SU-DHL-6 (cell line): Measurements from ENCODE around the gene ESM1.
A peak's percentile ranks its signal among the peaks of the same experiment; 100 is the strongest.

Experiments used
- H2AFZ ChIP-seq: fragments of 200-600 bp; sonication (generic); 2 replicates; pipeline ENCODE4 v1.6.1; 2014; ENCODE audit warnings: low read depth, mild to moderate bottlenecking, moderate library complexity, mixed read lengths, antibody characterized with exemption, low read length; ENCODE audit not compliant: severe bottlenecking
- H3F3A ChIP-seq: fragments of 200-600 bp; shearing (Covaris generic); 2 replicates; pipeline ENCODE4 v1.6.0; 2016; ENCODE audit warnings: antibody characterized with exemption, mild to moderate bottlenecking; ENCODE audit not compliant: insufficient read depth
- H3K27ac ChIP-seq: fragments of 200-600 bp; sonication (generic); 2 replicates; pipeline ENCODE4 v1.5.1; 2016; ENCODE audit warnings: low read depth, mild to moderate bottlenecking, low read length, moderate library complexity, mixed read lengths
- H3K27me3 ChIP-seq: fragments of 200-600 bp; sonication (generic), shearing (Covaris generic); 2 replicates; pipeline ENCODE4 v1.6.0; 2014; ENCODE audit warnings: mild to moderate bottlenecking, low read length
- H3K36me3 ChIP-seq: fragments of 200-600 bp; sonication (generic); 2 replicates; pipeline ENCODE4 v1.6.1; 2014; ENCODE audit warnings: mild to moderate bottlenecking, low read length, mixed read lengths
- H3K4me2 ChIP-seq: fragments of 300-600, 200-600 bp; shearing (Covaris generic), sonication (generic); 2 replicates; pipeline ENCODE4 v1.6.0; 2014; ENCODE audit warnings: low read length, low read depth, mild to moderate bottlenecking; ENCODE audit not compliant: poor library complexity, severe bottlenecking
- H3K4me3 ChIP-seq: fragments of 200-600 bp; sonication (generic); 2 replicates; pipeline ENCODE4 v1.5.1; 2014; ENCODE audit warnings: antibody characterized with exemption, low read length, mild to moderate bottlenecking, mixed read lengths; ENCODE audit not compliant: insufficient read depth, poor library complexity, severe bottlenecking
- H3K79me2 ChIP-seq: fragments of 200-600 bp; sonication (generic); 2 replicates; pipeline ENCODE4 v1.6.1; 2014; ENCODE audit warnings: mild to moderate bottlenecking, low read length, moderate library complexity; ENCODE audit not compliant: insufficient read depth
- H3K9ac ChIP-seq: fragments of 200-600 bp; sonication (generic); 2 replicates; pipeline ENCODE4 v1.7.0; 2014; ENCODE audit warnings: mild to moderate bottlenecking, low read length
- H3K9me2 ChIP-seq: fragments of 200-600 bp; sonication (generic); replicated peaks from 2 replicates; pipeline ENCODE4 v1.6.1; 2014; ENCODE audit warnings: low read length; ENCODE audit not compliant: insufficient read depth
- H3K9me3 ChIP-seq: fragments of 200-600 bp; sonication (generic); 2 replicates; pipeline ENCODE4 v1.6.1; 2014; ENCODE audit warnings: low read length, mixed read lengths; ENCODE audit not compliant: insufficient read depth
- H4K20me1 ChIP-seq: fragments of 200-600 bp; sonication (generic); 2 replicates; pipeline ENCODE4 v1.6.1; 2014; ENCODE audit warnings: low read depth, mild to moderate bottlenecking, antibody characterized with exemption, low read length, moderate library complexity, mixed read lengths
- EZH2phosphoT487 ChIP-seq: fragments of 200-600 bp; sonication (generic), shearing (Covaris generic); conservative IDR thresholded peaks from 2 replicates; pipeline ENCODE4 v1.6.1; 2018; ENCODE audit warnings: mild to moderate bottlenecking, antibody characterized with exemption, low read length, moderate library complexity, mixed read lengths
- TF ChIP-seq, protein P1 (sequence below): fragments of 200-600 bp; sonication (generic); IDR thresholded peaks from one replicate; pipeline ENCODE4 v1.5.1; 2017; ENCODE audit warnings: antibody characterized with exemption, mild to moderate bottlenecking, low read length, moderate library complexity; ENCODE audit not compliant: insufficient read depth, poor library complexity, severe bottlenecking

Gene ESM1

DNA sequence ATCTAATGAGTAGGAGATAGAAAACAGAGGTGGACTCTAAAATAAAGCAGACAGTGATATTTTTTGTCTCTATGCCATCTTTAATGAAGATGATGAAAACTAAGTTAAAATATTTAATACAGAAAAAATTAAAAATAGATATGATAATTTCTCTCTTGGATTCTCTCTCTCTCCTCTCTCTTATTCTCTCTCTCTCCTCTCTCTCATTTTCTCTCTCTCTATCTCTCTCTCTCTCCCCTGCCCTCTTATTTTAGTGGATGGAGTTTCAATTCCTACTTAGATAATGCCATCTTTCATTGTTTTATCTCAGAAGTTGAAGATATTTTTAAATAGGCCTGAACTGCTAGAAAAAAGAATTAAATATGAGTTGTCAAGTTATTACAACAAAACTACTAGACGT lies 38.2 kb downstream of the ESM1 start:
- Histone ChIP-seq H3K4me3 (no peak overlapping the region), H3K9me2 (no peaks in the 10 kb centered on the region), H3K36me3 (no peaks in the 10 kb centered on the region), H3K4me2 (no peak overlapping the region), H3K9me3 (no peaks in the 10 kb centered on the region), H3K79me2 (no peaks in the 10 kb centered on the region), H3K9ac (no peak overlapping the region), H3F3A (no peaks in the 10 kb centered on the region), H3K27ac (no peak overlapping the region), H3K27me3 (no peaks in the 10 kb centered on the region), H4K20me1 (no peaks in the 10 kb centered on the region), H2AFZ (no peak overlapping the region)
- no peak for TF ChIP-seq EZH2phosphoT487
- TF ChIP-seq, protein P1, sequence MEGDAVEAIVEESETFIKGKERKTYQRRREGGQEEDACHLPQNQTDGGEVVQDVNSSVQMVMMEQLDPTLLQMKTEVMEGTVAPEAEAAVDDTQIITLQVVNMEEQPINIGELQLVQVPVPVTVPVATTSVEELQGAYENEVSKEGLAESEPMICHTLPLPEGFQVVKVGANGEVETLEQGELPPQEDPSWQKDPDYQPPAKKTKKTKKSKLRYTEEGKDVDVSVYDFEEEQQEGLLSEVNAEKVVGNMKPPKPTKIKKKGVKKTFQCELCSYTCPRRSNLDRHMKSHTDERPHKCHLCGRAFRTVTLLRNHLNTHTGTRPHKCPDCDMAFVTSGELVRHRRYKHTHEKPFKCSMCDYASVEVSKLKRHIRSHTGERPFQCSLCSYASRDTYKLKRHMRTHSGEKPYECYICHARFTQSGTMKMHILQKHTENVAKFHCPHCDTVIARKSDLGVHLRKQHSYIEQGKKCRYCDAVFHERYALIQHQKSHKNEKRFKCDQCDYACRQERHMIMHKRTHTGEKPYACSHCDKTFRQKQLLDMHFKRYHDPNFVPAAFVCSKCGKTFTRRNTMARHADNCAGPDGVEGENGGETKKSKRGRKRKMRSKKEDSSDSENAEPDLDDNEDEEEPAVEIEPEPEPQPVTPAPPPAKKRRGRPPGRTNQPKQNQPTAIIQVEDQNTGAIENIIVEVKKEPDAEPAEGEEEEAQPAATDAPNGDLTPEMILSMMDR, result no peak

GRCh38 chr5:54946306-54946819 lies 39.0 kb downstream of the ESM1 start:
- Histone ChIP-seq H3K4me2 (no peak overlapping the region), H2AFZ (no peak overlapping the region)

GRCh38 chr5:54944364-54944763 lies 41.0 kb downstream of the ESM1 start:
- no peaks in the 10 kb centered on the region for H4K20me1 ChIP-seq
- H3K4me2 ChIP-seq, result no peak overlapping the region
- H3F3A ChIP-seq, result no peaks in the 10 kb centered on the region
- H3K9me3 ChIP-seq, result no peaks in the 10 kb centered on the region
- H3K9ac ChIP-seq, result no peak overlapping the region
- H2AFZ ChIP-seq, result no peak overlapping the region
- H3K27me3 ChIP-seq, result no peaks in the 10 kb centered on the region
- H3K4me3 ChIP-seq, result no peak overlapping the region
- no peak overlapping the region for H3K27ac ChIP-seq
- TF ChIP-seq EZH2phosphoT487, result no peak
- TF ChIP-seq, protein P1, result peak; percentile 66
- no peaks in the 10 kb centered on the region for H3K9me2 ChIP-seq
- H3K79me2 ChIP-seq, result no peaks in the 10 kb centered on the region
- H3K36me3 ChIP-seq, result no peaks in the 10 kb centered on the region

More at GRCh38 chr5:54946306-54946819, 39.0 kb downstream of the ESM1 start:
- Histone ChIP-seq H4K20me1 (no peaks in the 10 kb centered on the region), H3K79me2 (no peaks in the 10 kb centered on the region), H3K9me3 (no peaks in the 10 kb centered on the region), H3K27me3 (no peaks in the 10 kb centered on the region), H3F3A (no peaks in the 10 kb centered on the region), H3K36me3 (no peaks in the 10 kb centered on the region), H3K9ac (no peak overlapping the region), H3K27ac (no peak overlapping the region), H3K4me3 (no peak overlapping the region), H3K9me2 (no peaks in the 10 kb centered on the region)
- no peak for TF ChIP-seq EZH2phosphoT487
- TF ChIP-seq, protein P1, result no peak
